ENCODE measurements around the gene C15orf39.

C15orf39 gene

GRCh38 chr15:75179746-75180140, 21.9 kb upstream of the C15orf39 start:
- Histone ChIP-seq H4K20me1 (ENCODE audit: insufficient read depth, low read length) (no peaks in the 10 kb centered on the region), H2AFZ (ENCODE audit: low read depth, low read length) (no peak overlapping the region), H3K9me3 (ENCODE audit: insufficient read depth, low read length, severe bottlenecking) (no peaks in the 10 kb centered on the region), H3K9ac (ENCODE audit: low read depth, low read length) (no peak overlapping the region), H3K4me3 (ENCODE audit: low read depth in 1 of 2, low read length in 2 of 2) (no peak overlapping the region), H3K4me2 (ENCODE audit: insufficient read depth, low read length) (no peak overlapping the region), H3K79me2 (ENCODE audit: insufficient read depth, low read length) (no peaks in the 10 kb centered on the region), H3K27me3 (ENCODE audit: insufficient read depth, low read length, poor library complexity) (peaks cover 3% of the 10 kb centered on the region), H3K27ac (ENCODE audit: low read length) (no peak overlapping the region), H3K36me3 (ENCODE audit: insufficient read depth, low read length) (no peaks in the 10 kb centered on the region), H3K4me1 (ENCODE audit: insufficient read depth, low read length) (no peaks in the 10 kb centered on the region)
- TF ChIP-seq CTCF (IDR thresholded peaks at IDR 0.05; ENCODE audit: borderline replicate concordance, extremely low read depth, low read length, poor library complexity, severe bottlenecking) (no peak), EZH2 (IDR thresholded peaks at IDR 0.05; ENCODE audit: borderline replicate concordance, low read depth, low read length, severe bottlenecking) (no peak)
- DNase-seq (no peak), ATAC-seq (ENCODE audit: insufficient read depth, low read depth) (no peak)

- H3K79me2 ChIP-seq (ENCODE audit: insufficient read depth, low read length), result no peaks in the 10 kb centered on the region
- H3K4me1 ChIP-seq (ENCODE audit: insufficient read depth, low read length), result no peaks in the 10 kb centered on the region
- H2AFZ ChIP-seq (ENCODE audit: low read depth, low read length), result no peak overlapping the region
- peaks cover 3% of the 10 kb centered on the region for H3K27me3 ChIP-seq (ENCODE audit: insufficient read depth, low read length, poor library complexity)
- H4K20me1 ChIP-seq (ENCODE audit: insufficient read depth, low read length), result no peaks in the 10 kb centered on the region
- H3K4me3 ChIP-seq (ENCODE audit: low read depth in 1 of 2, low read length in 2 of 2), result no peak overlapping the region
- DNase-seq, result no peak
- no peak overlapping the region for H3K27ac ChIP-seq (ENCODE audit: low read length)
- no peaks in the 10 kb centered on the region for H3K36me3 ChIP-seq (ENCODE audit: insufficient read depth, low read length)
- ATAC-seq (ENCODE audit: insufficient read depth, low read depth), result no peak
- H3K4me2 ChIP-seq (ENCODE audit: insufficient read depth, low read length), result no peak overlapping the region
- no peak overlapping the region for H3K9ac ChIP-seq (ENCODE audit: low read depth, low read length)
- TF ChIP-seq CTCF (IDR thresholded peaks at IDR 0.05; ENCODE audit: borderline replicate concordance, extremely low read depth, low read length, poor library complexity, severe bottlenecking), result no peak
- no peak for TF ChIP-seq EZH2 (IDR thresholded peaks at IDR 0.05; ENCODE audit: borderline replicate concordance, low read depth, low read length, severe bottlenecking)
- H3K9me3 ChIP-seq (ENCODE audit: insufficient read depth, low read length, severe bottlenecking), result no peaks in the 10 kb centered on the region
Measured at GRCh38 chr15:75181780-75182179, 19.9 kb upstream of the C15orf39 start.

GRCh38 chr15:75182187-75183131, 19.2 kb upstream of the C15orf39 start:
- H3K36me3 ChIP-seq (ENCODE audit: insufficient read depth, low read length), result no peaks in the 10 kb centered on the region
- peaks cover 3% of the 10 kb centered on the region for H3K27me3 ChIP-seq (ENCODE audit: insufficient read depth, low read length, poor library complexity)
- H2AFZ ChIP-seq (ENCODE audit: low read depth, low read length), result no peak overlapping the region
- ATAC-seq (ENCODE audit: insufficient read depth, low read depth) (no peak), DNase-seq (no peak)
- H3K4me3 ChIP-seq (ENCODE audit: low read depth in 1 of 2, low read length in 2 of 2), result no peak overlapping the region
- no peaks in the 10 kb centered on the region for H3K4me1 ChIP-seq (ENCODE audit: insufficient read depth, low read length)
- H3K9ac ChIP-seq (ENCODE audit: low read depth, low read length), result no peak overlapping the region
- H3K4me2 ChIP-seq (ENCODE audit: insufficient read depth, low read length), result no peak overlapping the region
- H3K27ac ChIP-seq (ENCODE audit: low read length), result no peak overlapping the region
- no peaks in the 10 kb centered on the region for H3K9me3 ChIP-seq (ENCODE audit: insufficient read depth, low read length, severe bottlenecking)
- H4K20me1 ChIP-seq (ENCODE audit: insufficient read depth, low read length), result no peaks in the 10 kb centered on the region
- H3K79me2 ChIP-seq (ENCODE audit: insufficient read depth, low read length), result no peaks in the 10 kb centered on the region
- no peak for TF ChIP-seq CTCF (IDR thresholded peaks at IDR 0.05; ENCODE audit: borderline replicate concordance, extremely low read depth, low read length, poor library complexity, severe bottlenecking)
- TF ChIP-seq EZH2 (IDR thresholded peaks at IDR 0.05; ENCODE audit: borderline replicate concordance, low read depth, low read length, severe bottlenecking), result no peak

All from DND-41 (cell line).